ENCODE data around the gene SETBP1.

GRCh38 chr18:44889111-44889510, 208.4 kb downstream of the SETBP1 start:
- TF ChIP-seq CTCF (IDR thresholded peaks at IDR 0.05): no peak
- no peak for TF ChIP-seq POLR2A (IDR thresholded peaks at IDR 0.05)
